ENCODE measurements around the gene WNT9B.
A peak's percentile ranks its signal among the peaks of the same experiment; 100 is the strongest.

WNT9B gene

GRCh38 chr17:46851029-46851741, at the start of gene WNT9B:
Gene WNT9B (plus strand): TSS chr17:46851583. CDS start chr17:46851639, 56 bp downstream.
- DNase-seq (ENCODE audit: insufficient read length, low spot score) = no peak
- TF ChIP-seq POLR2A (IDR thresholded peaks at IDR 0.05; ENCODE audit: low read depth, low read length) = no peak
- FAIRE-seq = no peak

GRCh38 chr17:46802800-46803199, 48.6 kb upstream of the WNT9B start:
- no peak for TF ChIP-seq POLR2A (IDR thresholded peaks at IDR 0.05; ENCODE audit: low read depth, low read length)
- no peak for DNase-seq (ENCODE audit: insufficient read length, low spot score)
- no peak for FAIRE-seq

- FAIRE-seq = no peak
Measured at GRCh38 chr17:46803544-46803943, 47.8 kb upstream of the WNT9B start.

GRCh38 chr17:46805771-46806170, 45.6 kb upstream of the WNT9B start:
- no peak for TF ChIP-seq POLR2A (IDR thresholded peaks at IDR 0.05; ENCODE audit: low read depth, low read length)
- FAIRE-seq (no peak), DNase-seq (ENCODE audit: insufficient read length, low spot score) (no peak)

More at GRCh38 chr17:46803544-46803943, 47.8 kb upstream of the WNT9B start:
- DNase-seq (ENCODE audit: insufficient read length, low spot score) = no peak
- TF ChIP-seq POLR2A (IDR thresholded peaks at IDR 0.05; ENCODE audit: low read depth, low read length) = no peak

- FAIRE-seq (no peak), DNase-seq (ENCODE audit: insufficient read length, low spot score) (peak; percentile 59)
- TF ChIP-seq POLR2A (IDR thresholded peaks at IDR 0.05; ENCODE audit: low read depth, low read length) = no peak
Measured at GRCh38 chr17:46809110-46809571, 42.2 kb upstream of the WNT9B start.

- no peak for FAIRE-seq
- no peak for DNase-seq (ENCODE audit: insufficient read length, low spot score)
- TF ChIP-seq POLR2A (IDR thresholded peaks at IDR 0.05; ENCODE audit: low read depth, low read length) = no peak
Measured at GRCh38 chr17:46810837-46811236, 40.5 kb upstream of the WNT9B start.

- peak; percentile 85 for DNase-seq (ENCODE audit: insufficient read length, low spot score)
- no peak for TF ChIP-seq POLR2A (IDR thresholded peaks at IDR 0.05; ENCODE audit: low read depth, low read length)
- no peak for FAIRE-seq
Measured at GRCh38 chr17:46811978-46812583, 39.3 kb upstream of the WNT9B start.

GRCh38 chr17:46812624-46813318, 38.6 kb upstream of the WNT9B start:
- DNase-seq (ENCODE audit: insufficient read length, low spot score) (no peak), FAIRE-seq (no peak)
- TF ChIP-seq POLR2A (IDR thresholded peaks at IDR 0.05; ENCODE audit: low read depth, low read length) = no peak

GRCh38 chr17:46813920-46814319, 37.5 kb upstream of the WNT9B start:
- FAIRE-seq (no peak), DNase-seq (ENCODE audit: insufficient read length, low spot score) (no peak)
- no peak for TF ChIP-seq POLR2A (IDR thresholded peaks at IDR 0.05; ENCODE audit: low read depth, low read length)

GRCh38 chr17:46814446-46814845, 36.9 kb upstream of the WNT9B start:
- FAIRE-seq (no peak), DNase-seq (ENCODE audit: insufficient read length, low spot score) (no peak)
- TF ChIP-seq POLR2A (IDR thresholded peaks at IDR 0.05; ENCODE audit: low read depth, low read length) = no peak

GRCh38 chr17:46815474-46816353, 35.7 kb upstream of the WNT9B start:
- FAIRE-seq (no peak), DNase-seq (ENCODE audit: insufficient read length, low spot score) (peak; percentile 74)
- no peak for TF ChIP-seq POLR2A (IDR thresholded peaks at IDR 0.05; ENCODE audit: low read depth, low read length)

- DNase-seq (ENCODE audit: insufficient read length, low spot score) = no peak
- FAIRE-seq = no peak
- TF ChIP-seq POLR2A (IDR thresholded peaks at IDR 0.05; ENCODE audit: low read depth, low read length) = no peak
Measured at GRCh38 chr17:46817151-46817900, 34.1 kb upstream of the WNT9B start.

GRCh38 chr17:46817901-46818209, 33.5 kb upstream of the WNT9B start:
- DNase-seq (ENCODE audit: insufficient read length, low spot score) (no peak), FAIRE-seq (no peak)
- no peak for TF ChIP-seq POLR2A (IDR thresholded peaks at IDR 0.05; ENCODE audit: low read depth, low read length)
